GM21528 (cell line): Measurements from ENCODE around the gene SEC22C.
"Not testable (repeated sequence)": the region's sequence is repeated elsewhere in the genome, so short reads cannot be mapped to it uniquely, and the experiment has no call there.

Source experiments
- ATAC-seq: cut with Tn5 transposase; IDR thresholded peaks from one replicate; pipeline ENCODE4 v1.9.1; 2021; ENCODE audit warnings: mild to moderate bottlenecking, moderate library complexity; ENCODE audit not compliant: unreplicated experiment, low FRiP score

SEC22C gene, protein sequence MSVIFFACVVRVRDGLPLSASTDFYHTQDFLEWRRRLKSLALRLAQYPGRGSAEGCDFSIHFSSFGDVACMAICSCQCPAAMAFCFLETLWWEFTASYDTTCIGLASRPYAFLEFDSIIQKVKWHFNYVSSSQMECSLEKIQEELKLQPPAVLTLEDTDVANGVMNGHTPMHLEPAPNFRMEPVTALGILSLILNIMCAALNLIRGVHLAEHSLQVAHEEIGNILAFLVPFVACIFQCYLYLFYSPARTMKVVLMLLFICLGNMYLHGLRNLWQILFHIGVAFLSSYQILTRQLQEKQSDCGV

DNA sequence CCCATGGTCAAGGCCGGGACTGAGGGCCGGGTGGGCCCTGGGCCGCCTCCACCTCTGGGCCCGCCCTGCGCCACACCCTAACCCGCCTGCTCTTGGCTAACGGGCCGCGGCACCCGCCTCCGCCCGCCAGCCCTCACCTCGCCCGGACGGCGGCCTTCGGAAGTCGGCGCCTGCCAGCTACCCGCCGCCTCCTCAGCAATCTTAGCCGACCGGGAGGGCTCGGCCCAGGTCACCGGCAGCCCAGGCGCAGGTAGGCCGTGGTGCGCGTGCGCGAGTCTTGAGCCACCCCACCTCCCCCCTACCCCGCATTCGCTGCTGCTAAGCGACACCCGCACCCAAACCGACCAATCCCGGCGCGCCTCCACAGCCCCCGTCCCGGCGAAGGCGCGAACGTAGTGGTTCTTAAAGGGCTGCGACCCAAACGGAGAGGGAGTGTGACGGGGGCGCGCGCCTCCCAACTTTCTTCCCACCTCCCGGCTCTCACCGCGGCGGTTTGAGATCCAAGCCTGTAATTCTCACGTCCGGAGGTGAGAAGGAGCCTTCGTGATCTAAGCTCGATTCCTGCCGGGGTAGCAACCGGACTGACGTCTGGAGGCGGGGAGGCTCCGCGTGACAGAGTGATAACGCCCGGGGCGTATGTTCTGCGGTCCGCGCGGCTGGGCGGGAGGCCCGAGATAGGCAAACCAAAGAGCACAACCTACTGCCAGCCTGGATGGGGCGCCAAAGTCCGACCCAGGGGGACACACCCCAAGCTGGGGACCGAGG lies at the start of gene SEC22C:
TSS of gene SEC22C (minus strand) at position 259 of the 765 bp plus-strand sequence. CDS start 12,921 bp downstream, outside the sequence.
- peak; percentile 89 for ATAC-seq

DNA sequence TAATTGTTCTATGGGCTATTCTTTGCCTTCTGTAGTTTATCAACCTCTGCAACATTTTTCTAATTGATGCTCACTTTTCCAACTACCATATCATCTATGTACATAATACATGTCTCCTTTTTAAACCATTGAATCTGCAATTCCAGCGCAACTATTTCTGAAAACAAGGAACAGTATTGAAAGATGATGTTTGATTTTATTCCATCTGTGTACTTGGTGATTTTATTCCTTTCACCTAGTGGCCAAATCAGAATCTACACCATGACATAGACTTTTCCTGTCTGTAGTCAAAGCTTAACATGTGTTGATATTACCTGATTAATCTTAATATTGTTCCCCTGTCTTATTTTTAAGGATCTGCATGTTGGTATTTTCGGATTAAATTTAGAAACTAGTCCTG lies 31.7 kb upstream of the SEC22C start:
- ATAC-seq, result no peak

- ATAC-seq, result no peak
Measured at GRCh38 chr3:42612928-42613327, 31.2 kb upstream of the SEC22C start.

GRCh38 chr3:42612217-42612616 lies 30.4 kb upstream of the SEC22C start:
- no peak for ATAC-seq

DNA sequence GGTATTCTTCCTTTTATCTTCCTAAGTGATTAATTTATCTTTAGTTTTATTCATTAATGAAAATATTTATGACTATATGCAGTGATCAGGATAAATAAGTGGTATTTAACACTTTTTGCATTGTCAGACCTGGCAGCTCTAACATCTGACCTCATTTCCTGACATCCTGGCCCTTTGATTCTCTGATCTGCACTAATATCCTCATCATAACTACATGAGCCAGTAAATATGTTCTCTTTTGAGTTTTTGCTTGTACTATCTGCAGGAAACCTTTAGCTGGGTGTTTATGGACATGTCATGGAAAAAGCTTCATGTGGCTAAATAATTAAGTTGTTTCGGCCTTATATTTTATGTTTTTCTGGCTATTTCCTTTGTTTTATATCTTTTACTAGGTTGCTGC lies 29.2 kb upstream of the SEC22C start:
- ATAC-seq, result no peak

DNA sequence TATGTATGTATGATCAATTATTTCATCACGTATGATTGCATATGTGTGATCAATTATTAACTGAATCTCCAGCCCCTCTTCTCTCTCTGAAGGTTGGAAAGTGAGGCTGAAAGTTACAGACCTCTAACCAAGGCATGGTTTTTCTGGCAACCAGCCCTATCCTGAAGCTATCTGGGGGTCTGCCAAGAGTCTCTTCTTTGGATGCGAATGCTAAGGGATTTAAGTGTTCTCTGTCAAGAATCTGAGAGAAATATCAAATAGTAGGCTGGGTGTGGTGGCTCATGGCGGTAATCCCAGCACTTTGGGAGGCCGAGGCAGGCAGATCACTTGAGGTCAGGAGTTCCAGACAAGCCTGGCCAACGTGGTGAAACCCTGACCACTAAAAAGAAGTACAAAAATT lies 26.8 kb upstream of the SEC22C start:
- ATAC-seq, result no peak

- ATAC-seq, result no peak
Measured at GRCh38 chr3:42605546-42606173, 23.9 kb upstream of the SEC22C start.

GRCh38 chr3:42602961-42603360 lies 21.2 kb upstream of the SEC22C start:
- ATAC-seq, result no peak

GRCh38 chr3:42601896-42602581 lies 20.3 kb upstream of the SEC22C start:
- no peak for ATAC-seq

DNA sequence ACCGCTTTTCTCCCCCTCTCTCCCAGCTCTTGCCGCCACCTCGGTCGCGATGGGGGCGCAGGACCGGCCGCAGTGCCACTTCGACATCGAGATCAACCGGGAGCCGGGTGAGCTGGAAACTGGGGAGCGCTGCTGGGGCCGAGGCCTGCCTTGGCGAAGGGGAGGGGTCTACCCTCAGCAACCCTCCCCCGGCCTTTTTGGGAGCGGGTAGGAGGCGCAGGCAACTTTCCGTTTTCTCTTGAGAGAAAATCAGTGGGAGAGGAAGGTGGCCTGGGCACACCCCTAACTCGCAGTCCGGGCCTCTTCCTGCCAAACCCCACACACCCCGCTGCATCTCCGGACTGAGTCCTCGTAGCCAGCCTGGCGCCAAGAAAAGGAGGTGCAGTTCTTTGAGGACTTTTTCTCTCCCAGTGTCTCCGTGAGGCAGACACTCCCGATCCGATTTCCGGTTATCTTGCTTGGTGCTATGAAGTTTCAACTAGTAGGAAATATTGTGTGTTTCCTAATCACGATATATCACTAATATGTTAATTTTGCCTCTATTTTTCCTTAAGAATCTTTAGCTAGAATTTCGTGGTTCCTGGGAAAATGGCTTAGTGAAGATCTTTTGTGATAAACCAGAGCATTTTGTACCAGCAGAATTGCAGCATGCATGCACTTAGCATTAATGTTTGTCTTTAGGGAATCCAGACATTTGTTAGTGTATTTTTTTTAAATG lies 19.4 kb upstream of the SEC22C start:
- ATAC-seq, result peak; percentile 22

GRCh38 chr3:42600111-42600957 lies 18.6 kb upstream of the SEC22C start, which contains the start of gene NKTR:
Gene NKTR, plus strand, starts transcription at chr3:42600686. Its CDS starts 321 bp downstream, at chr3:42601007.
- ATAC-seq, result peak; percentile 90

GRCh38 chr3:42597098-42597497 lies 15.3 kb upstream of the SEC22C start:
- ATAC-seq, result not testable (repeated sequence)

DNA sequence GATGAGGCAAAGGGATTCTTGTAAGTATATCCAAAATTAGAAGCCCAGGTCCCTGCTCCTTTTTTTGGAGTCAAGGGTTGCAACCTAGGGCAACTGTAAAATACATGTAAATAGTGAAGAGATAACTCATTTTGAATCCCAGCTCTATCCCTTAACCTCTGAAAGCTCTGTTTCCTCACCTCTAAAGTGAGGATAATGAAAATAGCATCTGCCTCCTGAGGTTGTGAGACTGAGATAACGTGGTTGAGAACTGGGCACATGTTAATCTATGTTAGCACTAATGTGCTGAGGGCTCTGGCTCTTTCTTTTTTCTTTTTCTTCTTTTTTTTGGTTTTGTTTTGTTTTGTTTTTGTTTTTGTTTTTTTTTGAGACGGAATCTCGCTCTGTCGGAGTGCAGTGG lies 13.9 kb upstream of the SEC22C start:
- no peak for ATAC-seq

DNA sequence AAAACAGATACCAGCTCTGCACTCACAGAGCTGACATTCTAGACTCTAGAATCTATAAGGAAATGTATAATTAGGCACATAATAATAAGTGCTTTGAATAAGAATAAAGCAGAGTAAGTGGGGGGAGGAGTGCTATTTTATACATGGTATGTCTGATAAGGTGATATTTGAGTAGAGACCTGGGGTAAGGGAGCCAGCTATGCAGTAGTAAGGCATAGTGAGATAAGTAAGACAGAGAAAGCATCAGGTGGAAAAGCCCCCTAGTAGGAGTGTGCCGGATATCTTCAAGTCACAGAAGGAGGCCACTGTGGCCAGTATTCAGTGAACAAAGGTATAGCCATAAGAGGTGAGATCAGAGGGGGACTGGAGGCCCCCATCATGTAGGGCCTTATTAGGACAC lies 11.9 kb upstream of the SEC22C start:
- no peak for ATAC-seq

GRCh38 chr3:42591811-42592210 lies 10.0 kb upstream of the SEC22C start:
- no peak for ATAC-seq

DNA sequence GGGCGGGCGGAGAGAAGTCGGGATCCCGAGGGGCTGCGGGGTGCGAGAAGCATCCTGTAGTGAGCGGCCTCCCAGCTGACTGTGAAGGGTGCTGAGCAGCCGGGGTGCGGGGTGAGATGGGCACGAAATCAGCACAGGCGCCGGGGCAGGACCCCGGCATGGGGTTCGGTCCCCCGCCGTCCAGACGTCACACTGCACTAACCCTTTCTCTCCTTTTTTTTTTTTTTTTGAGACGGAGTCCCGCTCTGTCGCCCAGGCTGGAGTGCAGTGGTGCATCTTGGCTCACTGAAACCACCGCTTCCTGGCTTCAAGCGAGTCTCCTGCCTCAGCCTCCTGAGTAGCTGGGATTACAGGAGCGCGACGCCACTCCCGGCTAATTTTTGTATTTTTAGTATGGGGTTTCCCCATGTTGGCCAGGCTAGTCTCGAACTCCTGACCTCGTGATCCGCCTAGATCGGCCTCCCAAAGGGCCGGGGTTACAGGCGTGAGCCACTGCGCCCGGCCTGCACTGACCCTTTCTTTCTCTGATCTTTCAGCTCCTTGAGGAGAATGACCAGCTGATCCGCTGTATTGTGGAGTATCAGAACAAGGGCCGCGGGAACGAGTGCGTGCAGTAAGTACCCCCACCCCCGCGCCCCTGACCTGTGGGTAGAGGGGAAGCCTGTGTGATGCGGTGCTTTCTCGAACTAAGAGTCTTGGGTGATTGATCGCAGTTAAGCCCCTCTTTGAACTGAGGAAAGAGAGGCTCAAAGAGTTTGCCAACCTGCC lies 9.4 kb upstream of the SEC22C start:
- ATAC-seq, result peak; percentile 11

DNA sequence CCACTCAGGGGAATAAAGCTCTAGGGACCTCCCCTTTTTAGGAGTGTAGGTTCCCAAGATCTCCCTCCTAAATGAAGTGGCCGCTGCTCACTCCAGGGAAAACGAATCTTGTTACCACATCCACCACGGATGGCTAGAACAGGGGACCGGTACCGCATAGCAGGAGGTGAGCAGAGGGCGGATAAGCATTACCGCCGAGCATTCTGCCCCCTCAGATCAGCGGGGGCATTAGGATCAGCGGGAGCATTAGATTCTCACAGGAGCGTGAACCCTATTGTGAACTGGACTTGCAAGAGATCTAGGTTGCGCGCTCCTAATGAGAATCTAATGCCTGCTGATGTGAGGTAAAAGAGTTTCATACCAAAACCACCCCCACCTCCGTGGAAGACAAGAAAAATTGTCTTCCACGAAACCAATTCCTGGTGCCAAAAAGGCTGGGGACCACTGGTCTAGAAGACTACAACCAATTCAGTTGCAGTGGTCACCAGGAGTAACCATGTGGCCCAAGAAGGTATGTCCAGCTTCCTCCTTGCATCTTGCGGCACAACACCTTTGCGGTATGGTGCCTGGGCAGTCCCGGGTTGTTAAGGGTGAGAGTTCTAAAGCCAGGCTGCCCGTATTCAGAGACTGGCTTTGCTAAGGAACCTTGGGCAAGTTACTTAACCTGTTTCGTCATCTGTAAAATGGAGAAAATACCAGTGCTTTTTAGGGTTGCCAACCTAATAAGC lies 7.8 kb upstream of the SEC22C start:
- ATAC-seq, result no peak

DNA sequence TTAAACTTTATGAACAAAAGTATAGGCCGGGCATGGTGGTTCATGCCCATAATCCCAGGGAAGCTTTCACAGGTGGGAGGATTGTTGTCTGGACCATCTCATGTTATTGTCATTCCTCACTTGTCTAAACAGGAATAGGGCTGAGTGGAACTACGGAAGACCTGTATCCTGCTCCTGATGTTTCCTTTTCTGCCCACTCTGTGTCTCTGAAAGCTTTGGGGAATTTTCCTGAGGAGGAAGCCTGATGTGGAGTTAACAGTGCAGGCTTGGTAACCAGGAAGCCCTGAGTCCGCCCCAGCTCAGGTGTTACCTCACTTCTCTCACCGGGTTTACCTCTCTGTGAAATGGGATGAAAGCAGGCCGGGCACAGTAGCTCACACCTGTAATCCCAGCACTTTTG lies 6.9 kb upstream of the SEC22C start:
- no peak for ATAC-seq
